Lung (tissue), 12 donors: Measurements from ENCODE around the gene TMX1. TPM values are rescaled to one million over a fixed set of nuclear protein-coding genes. Genes with fewer than 3 reads are reported as not detected.

Experiments
- ATAC-seq: fragments of 200-7000 bp; cut with Tn5 transposase; one replicate; pipeline ENCODE4 v1.9.1; 2020; ENCODE audit warnings: moderate number of reproducible peaks; ENCODE audit not compliant: insufficient read depth, low FRiP score
- DNase-seq, 3 donors: peaks; one replicate each; pipeline ENCODE4 v3.0.0-alpha.2; 2013 to 2017
- H3K27ac ChIP-seq, 2 donors: one replicate each; pipeline ENCODE4 v1.5.1; 2013; ENCODE audit warnings: mild to moderate bottlenecking in 2 of 2, moderate library complexity in 2 of 2, control low read depth in 1 of 2, inconsistent platforms in 1 of 2, low read depth in 1 of 2, low read length in 1 of 2
- H3K27me3 ChIP-seq, 3 donors: one replicate each; pipeline ENCODE4 v1.5.1; 2013; ENCODE audit warnings: low read length in 2 of 3; ENCODE audit not compliant: control insufficient read depth in 3 of 3, insufficient read depth in 3 of 3
- H3K36me3 ChIP-seq, 4 donors: one replicate each; pipeline ENCODE4 v1.5.1; 2013; ENCODE audit warnings: low read length in 4 of 4, mild to moderate bottlenecking in 1 of 4, moderate library complexity in 1 of 4; ENCODE audit not compliant: control insufficient read depth in 4 of 4, insufficient read depth in 4 of 4
- H3K4me1 ChIP-seq, 5 donors: one replicate each; pipeline ENCODE4 v1.5.1; 2013; ENCODE audit warnings: low read length in 5 of 5, mild to moderate bottlenecking in 2 of 5, moderate library complexity in 1 of 5; ENCODE audit not compliant: control insufficient read depth in 5 of 5, insufficient read depth in 5 of 5
- H3K4me3 ChIP-seq: one replicate; pipeline ENCODE4 v1.5.1; 2013; ENCODE audit warnings: mild to moderate bottlenecking, control low read depth, moderate library complexity
- H3K9ac ChIP-seq, 2 donors: one replicate each; pipeline ENCODE4 v1.5.1; 2013; ENCODE audit warnings: low read length in 2 of 2, control low read depth in 1 of 2; ENCODE audit not compliant: insufficient read depth in 1 of 2
- H3K9me3 ChIP-seq, 4 donors: one replicate each; pipeline ENCODE4 v1.5.1; 2013; ENCODE audit warnings: low read length in 3 of 4, mild to moderate bottlenecking in 1 of 4, moderate library complexity in 1 of 4; ENCODE audit not compliant: control insufficient read depth in 4 of 4, insufficient read depth in 3 of 4
- WGBS, 2 donors: extraction: QIAGEN DNeasy Blood & Tissue Kit; methylation state at CpG; one replicate each; pipeline ENCODE4 v1.1.7; 2013; 5-methylcytosine and 5-hydroxymethylcytosine counted together
- polyA plus RNA-seq, 2 donors: library from polyadenylated mRNA; stranded (reverse); fragments of 200-250 nt; gene quantifications; one replicate each; pipeline ENCODE4 v1.2.1, GENCODE V29; 2013
- total RNA-seq, 2 donors: library from RNA; depleted of rRNA in 1 of 2; stranded (reverse); fragments of >200 nt in 1 of 2; gene quantifications; one replicate each; pipeline ENCODE4 v1.2.1, GENCODE V29; 2014 to 2021
- TF ChIP-seq, protein P1 (sequence below): IDR thresholded peaks from 2 replicates; pipeline ENCODE4 v1.5.1; 2012; ENCODE audit warnings: mild to moderate bottlenecking; ENCODE audit errors: control extremely low read depth, extremely low read depth
- donor health status: control.
- donor health status: control.
- donor health status: Bipolar disorder and iron deficiency.
- donor health status: healthy.
- donor health status: DM: yes; HTN: yes; CAD: no.

Gene TMX1
- total and polyA plus RNA-seq, 4 donors, result 6.8 to 31.7 (median 26.3) TPM

DNA sequence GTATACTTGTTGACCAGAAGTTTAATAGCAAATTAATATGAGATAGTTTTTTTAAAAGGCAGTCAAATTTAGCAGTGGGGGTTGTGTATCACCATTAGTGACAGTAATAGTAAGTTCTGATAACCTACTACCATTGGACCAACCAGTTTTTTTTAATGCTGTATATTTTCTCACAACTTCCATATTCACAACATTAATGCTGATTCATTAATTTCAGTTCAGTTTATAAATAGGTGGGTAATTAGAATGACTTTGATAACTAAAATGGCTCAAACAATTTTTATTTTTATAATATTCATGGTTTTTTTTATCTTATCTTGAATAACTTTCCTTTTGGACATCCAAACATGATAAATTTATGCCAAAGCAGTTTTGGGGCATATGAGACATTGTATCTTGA, 13.8 kb downstream of the TMX1 start:
- H3K4me1 ChIP-seq, result no peaks in the 10 kb centered on the region
- ATAC-seq (no peak), DNase-seq (no peak)
- no peak overlapping the region for H3K27ac ChIP-seq
- no peaks in the 10 kb centered on the region for H3K27me3 ChIP-seq
- peaks cover 0 to 2% (median 0%) of the 10 kb centered on the region in 4 donors for H3K9me3 ChIP-seq
- TF ChIP-seq, protein P1, sequence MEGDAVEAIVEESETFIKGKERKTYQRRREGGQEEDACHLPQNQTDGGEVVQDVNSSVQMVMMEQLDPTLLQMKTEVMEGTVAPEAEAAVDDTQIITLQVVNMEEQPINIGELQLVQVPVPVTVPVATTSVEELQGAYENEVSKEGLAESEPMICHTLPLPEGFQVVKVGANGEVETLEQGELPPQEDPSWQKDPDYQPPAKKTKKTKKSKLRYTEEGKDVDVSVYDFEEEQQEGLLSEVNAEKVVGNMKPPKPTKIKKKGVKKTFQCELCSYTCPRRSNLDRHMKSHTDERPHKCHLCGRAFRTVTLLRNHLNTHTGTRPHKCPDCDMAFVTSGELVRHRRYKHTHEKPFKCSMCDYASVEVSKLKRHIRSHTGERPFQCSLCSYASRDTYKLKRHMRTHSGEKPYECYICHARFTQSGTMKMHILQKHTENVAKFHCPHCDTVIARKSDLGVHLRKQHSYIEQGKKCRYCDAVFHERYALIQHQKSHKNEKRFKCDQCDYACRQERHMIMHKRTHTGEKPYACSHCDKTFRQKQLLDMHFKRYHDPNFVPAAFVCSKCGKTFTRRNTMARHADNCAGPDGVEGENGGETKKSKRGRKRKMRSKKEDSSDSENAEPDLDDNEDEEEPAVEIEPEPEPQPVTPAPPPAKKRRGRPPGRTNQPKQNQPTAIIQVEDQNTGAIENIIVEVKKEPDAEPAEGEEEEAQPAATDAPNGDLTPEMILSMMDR, result no peak
- no peak overlapping the region for H3K4me3 ChIP-seq
- peaks cover 5 to 37% (median 20%) of the 10 kb centered on the region in 4 donors for H3K36me3 ChIP-seq
- no peak overlapping the region for H3K9ac ChIP-seq

DNA sequence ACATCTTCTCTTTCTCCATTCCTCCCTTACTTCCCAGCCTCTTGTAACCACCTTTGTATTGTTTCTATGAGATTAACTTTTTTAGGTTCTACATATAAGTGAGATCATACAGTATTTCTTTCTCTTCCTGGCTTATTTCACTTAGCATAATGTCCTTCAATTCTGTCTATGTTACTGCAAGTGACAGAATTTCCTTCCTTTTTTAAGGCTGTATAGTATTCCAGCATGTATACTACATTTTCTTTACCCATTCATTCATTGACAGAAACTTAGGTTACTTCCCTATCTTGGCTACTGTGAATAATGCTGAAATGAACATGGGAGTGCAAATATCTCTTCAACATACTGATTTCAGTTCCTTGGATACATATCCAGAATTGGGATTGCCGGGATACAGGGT, 18.2 kb downstream of the TMX1 start:
- ATAC-seq, result no peak
- Histone ChIP-seq H3K9ac (no peak overlapping the region), H3K4me1 (no peaks in the 10 kb centered on the region), H3K27me3 (no peaks in the 10 kb centered on the region), H3K9me3 (peaks cover 0 to 2% (median 0%) of the 10 kb centered on the region in 4 donors), H3K27ac (no peak overlapping the region), H3K36me3 (peaks cover 1 to 11% (median 6%) of the 10 kb centered on the region in 4 donors), H3K4me3 (no peak overlapping the region)
- WGBS, 2 donors, result 98 to 100% methylated on average over 1 of the region's 1 CpG
- TF ChIP-seq, protein P1, result no peak
- DNase-seq, result no peak

DNA sequence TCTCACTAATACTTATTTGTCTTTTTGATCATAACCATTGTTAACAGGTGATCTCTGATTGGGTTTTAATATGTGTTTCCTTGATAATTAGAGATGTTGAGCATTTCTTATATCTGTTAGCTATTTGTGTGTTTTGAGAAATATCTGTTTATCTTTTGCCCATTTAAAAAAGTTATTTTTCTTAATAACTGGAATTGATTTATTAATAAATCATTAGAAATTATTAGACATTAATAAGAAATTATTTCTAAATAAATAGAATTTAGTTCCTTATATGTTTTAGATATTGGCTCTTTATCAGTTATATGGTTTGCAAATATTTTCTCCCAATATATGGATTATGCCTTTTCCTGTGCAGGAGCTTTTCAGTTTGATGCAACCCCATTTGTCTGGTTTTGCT, 18.7 kb downstream of the TMX1 start:
- Histone ChIP-seq H3K9me3 (peaks cover 0 to 2% (median 0%) of the 10 kb centered on the region in 4 donors), H3K36me3 (peaks cover 0 to 11% (median 5%) of the 10 kb centered on the region in 4 donors), H3K4me3 (no peak overlapping the region), H3K27ac (no peak overlapping the region), H3K4me1 (no peaks in the 10 kb centered on the region), H3K27me3 (no peaks in the 10 kb centered on the region), H3K9ac (no peak overlapping the region)
- TF ChIP-seq, protein P1, result no peak
- DNase-seq, result no peak
- no peak for ATAC-seq

DNA sequence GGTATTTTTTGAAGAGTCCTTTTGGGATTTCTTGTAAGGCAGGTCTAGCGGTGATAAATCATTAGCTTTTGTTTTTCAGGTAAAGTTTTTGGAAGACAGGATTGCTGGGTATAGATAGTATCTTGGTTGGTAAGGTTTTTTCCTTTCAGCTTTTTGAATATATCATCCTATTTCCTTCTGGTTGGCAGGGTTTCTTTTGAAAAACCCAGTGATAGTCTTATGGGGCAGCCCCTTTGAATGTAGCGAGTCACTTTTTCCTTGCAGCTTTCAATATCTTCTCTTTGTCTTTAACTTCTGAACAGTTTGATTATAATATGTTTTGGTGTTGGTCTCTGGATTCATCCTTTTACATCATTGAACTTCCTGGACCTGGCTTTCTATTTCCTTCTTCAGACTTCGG, 20.2 kb downstream of the TMX1 start:
- peaks cover 0 to 2% (median 0%) of the 10 kb centered on the region in 4 donors for H3K9me3 ChIP-seq
- 91 to 94% methylated on average over 3 of the region's 3 CpGs for WGBS, 2 donors
- H3K9ac ChIP-seq, result no peak overlapping the region
- TF ChIP-seq, protein P1, result no peak
- no peaks in the 10 kb centered on the region for H3K4me1 ChIP-seq
- DNase-seq, result no peak
- no peaks in the 10 kb centered on the region for H3K27me3 ChIP-seq
- no peak overlapping the region for H3K27ac ChIP-seq
- no peak overlapping the region for H3K4me3 ChIP-seq
- peaks cover 0 to 11% (median 5%) of the 10 kb centered on the region in 4 donors for H3K36me3 ChIP-seq
- ATAC-seq, result no peak
